ENCODE results near the gene ASPG.

ASPG gene

DNA sequence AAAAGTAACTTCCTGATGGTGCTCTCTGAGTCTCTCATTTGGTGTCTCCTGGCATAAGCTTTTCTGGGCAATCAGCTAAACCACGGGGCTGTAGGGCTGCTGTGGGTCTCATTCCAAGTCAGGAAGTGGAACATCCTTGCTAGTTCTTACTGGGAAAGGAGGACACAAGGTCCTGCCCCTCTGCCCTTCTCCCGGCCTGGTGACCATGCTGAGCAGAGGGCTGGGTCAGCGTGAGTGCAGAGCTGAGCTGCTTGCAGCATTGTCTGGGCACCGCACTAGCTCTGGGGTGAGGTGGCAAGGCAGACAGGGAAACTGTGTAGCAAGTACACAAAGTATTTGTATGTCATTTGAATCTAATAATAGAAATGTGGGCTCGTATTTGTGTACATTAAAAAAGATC lies 45.0 kb upstream of the ASPG start:
- no peaks in the 10 kb centered on the region; the same call in 1 of the 2 replicates for H3K27me3 ChIP-seq (replicated peaks; ENCODE audit: control insufficient read depth, insufficient read depth, low read length)
- H3K4me3 ChIP-seq (replicated peaks; ENCODE audit: low read depth, low read length) = no peak overlapping the region
- H3K36me3 ChIP-seq (ENCODE audit: control insufficient read depth, insufficient read depth, low read length) = no peaks in the 10 kb centered on the region
- TF ChIP-seq, protein P1, sequence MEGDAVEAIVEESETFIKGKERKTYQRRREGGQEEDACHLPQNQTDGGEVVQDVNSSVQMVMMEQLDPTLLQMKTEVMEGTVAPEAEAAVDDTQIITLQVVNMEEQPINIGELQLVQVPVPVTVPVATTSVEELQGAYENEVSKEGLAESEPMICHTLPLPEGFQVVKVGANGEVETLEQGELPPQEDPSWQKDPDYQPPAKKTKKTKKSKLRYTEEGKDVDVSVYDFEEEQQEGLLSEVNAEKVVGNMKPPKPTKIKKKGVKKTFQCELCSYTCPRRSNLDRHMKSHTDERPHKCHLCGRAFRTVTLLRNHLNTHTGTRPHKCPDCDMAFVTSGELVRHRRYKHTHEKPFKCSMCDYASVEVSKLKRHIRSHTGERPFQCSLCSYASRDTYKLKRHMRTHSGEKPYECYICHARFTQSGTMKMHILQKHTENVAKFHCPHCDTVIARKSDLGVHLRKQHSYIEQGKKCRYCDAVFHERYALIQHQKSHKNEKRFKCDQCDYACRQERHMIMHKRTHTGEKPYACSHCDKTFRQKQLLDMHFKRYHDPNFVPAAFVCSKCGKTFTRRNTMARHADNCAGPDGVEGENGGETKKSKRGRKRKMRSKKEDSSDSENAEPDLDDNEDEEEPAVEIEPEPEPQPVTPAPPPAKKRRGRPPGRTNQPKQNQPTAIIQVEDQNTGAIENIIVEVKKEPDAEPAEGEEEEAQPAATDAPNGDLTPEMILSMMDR (IDR thresholded peaks at IDR 0.05; ENCODE audit: insufficient read depth, low read length, poor library complexity, severe bottlenecking) = no peak
- no peak for DNase-seq (ENCODE audit: extremely low read depth, insufficient read length)

DNA sequence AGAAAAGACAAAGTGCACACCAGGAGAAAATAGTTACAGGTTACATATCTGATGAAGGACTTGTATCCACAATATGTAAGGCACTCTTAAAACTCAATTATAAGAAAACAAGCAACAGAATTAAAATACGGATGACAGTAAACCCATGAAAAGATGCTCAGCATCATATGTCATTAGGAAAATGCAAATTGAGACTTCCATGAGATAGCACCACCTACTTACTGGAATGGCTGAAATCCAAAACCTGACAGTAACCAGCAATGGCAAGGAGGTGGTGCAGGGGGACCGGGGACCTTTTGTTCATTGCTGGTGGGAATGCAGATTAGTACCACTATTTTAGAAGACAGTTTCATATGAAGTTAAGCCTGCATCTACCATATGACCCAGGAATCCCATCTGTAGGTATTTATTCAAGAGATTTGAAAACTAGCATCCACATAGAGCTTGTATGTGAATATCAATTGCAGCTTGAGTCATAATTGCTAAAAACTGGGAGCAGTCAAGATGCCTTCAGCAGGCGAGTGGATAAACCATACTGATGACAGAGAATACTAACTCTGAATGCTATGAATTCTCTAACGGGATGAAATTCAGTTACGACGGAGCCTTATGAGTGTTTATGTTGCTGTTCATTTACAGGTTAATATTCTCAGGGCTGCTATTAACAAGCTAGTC lies 43.9 kb upstream of the ASPG start:
- Histone ChIP-seq H3K27me3 (replicated peaks; ENCODE audit: control insufficient read depth, insufficient read depth, low read length) (no peaks in the 10 kb centered on the region; the same call in 1 of the 2 replicates), H3K4me3 (replicated peaks; ENCODE audit: low read depth, low read length) (no peak overlapping the region), H3K36me3 (ENCODE audit: control insufficient read depth, insufficient read depth, low read length) (no peaks in the 10 kb centered on the region)
- DNase-seq (ENCODE audit: extremely low read depth, insufficient read length) = no peak
- TF ChIP-seq, protein P1 (IDR thresholded peaks at IDR 0.05; ENCODE audit: insufficient read depth, low read length, poor library complexity, severe bottlenecking) = no peak

DNA sequence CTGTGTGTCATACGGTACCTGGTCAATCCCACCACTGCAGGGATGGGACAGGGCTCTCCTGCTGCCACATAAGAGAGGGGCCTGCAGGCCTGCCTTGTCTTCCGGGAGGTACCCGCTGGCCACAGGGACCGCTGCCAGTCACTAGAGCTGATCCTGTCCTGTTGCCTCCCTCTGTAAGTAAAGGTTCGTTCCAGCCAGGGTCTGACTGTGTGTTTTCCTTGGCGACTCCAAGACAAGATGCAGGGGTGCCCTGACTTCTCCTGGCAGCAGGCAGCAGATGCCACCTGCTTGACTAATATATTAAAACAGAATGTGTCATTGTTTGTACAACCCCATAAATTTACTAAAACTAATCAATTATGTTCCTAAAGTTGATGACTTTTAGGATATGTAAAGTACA lies 41.5 kb upstream of the ASPG start:
- no peak overlapping the region for H3K4me3 ChIP-seq (replicated peaks; ENCODE audit: low read depth, low read length)
- TF ChIP-seq, protein P1 (IDR thresholded peaks at IDR 0.05; ENCODE audit: insufficient read depth, low read length, poor library complexity, severe bottlenecking) = no peak
- no peak for DNase-seq (ENCODE audit: extremely low read depth, insufficient read length)
- H3K36me3 ChIP-seq (ENCODE audit: control insufficient read depth, insufficient read depth, low read length) = no peaks in the 10 kb centered on the region
- H3K27me3 ChIP-seq (replicated peaks; ENCODE audit: control insufficient read depth, insufficient read depth, low read length) = no peaks in the 10 kb centered on the region; the same call in 1 of the 2 replicates

DNA sequence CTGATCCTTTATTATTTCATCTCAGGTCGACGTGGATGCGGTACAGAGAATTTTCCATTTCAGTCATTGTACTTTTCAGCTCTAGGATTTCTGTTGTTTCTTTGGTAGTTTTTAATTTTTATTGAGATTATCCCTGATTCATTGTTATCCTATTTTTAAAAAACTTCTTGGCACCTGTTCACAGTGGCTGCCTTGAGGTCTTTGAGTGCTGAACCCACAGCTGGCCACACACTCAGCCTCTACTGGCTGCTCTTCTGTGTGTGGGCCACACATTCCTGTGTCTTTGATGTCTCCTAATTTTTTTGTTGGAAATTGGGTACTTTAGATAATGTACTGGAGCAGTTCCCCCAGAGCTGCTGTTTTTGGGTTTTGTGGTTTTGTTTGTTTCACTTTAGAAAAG lies 37.7 kb upstream of the ASPG start:
- no peaks in the 10 kb centered on the region for H3K27me3 ChIP-seq (replicated peaks; ENCODE audit: control insufficient read depth, insufficient read depth, low read length)

DNA sequence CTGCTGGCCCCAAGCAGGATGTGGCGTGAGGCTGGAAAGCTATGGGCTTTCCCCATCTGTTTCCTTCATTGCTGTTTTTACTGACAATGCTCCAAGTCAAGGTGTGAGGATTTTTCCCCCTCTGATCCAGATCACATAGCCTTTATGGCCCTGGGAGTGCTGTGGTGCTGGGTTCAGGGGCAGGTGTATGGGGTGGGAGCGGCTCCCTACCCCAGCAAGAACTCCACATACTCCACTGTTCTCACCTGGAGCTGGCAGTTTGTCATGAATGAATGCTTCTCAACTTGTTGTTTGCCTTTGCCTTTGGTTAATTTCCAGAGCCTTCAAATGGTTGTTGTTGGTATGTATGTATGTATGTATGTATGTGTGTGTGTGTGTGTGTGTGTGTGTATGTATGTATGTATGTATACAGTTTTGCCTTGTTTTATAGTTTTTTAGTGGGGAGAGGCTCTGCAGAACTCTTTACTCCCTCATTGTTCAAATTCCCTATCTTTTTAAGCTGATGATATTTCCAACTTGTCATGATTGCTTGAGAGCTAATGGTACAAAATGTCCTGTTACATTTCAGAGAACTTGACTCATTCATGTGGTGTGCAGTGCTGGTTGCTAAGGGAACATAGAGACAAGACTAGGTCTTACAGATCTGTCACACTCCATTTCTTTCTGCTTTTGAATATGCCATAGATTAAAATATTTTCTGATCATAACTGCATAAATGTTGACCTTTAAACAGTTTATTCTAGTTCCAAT lies 36.6 kb upstream of the ASPG start:
- TF ChIP-seq, protein P1 (IDR thresholded peaks at IDR 0.05; ENCODE audit: insufficient read depth, low read length, poor library complexity, severe bottlenecking) = no peak
- H3K27me3 ChIP-seq (replicated peaks; ENCODE audit: control insufficient read depth, insufficient read depth, low read length) = no peaks in the 10 kb centered on the region
- H3K4me3 ChIP-seq (replicated peaks; ENCODE audit: low read depth, low read length) = no peak overlapping the region
- H3K36me3 ChIP-seq (ENCODE audit: control insufficient read depth, insufficient read depth, low read length) = no peaks in the 10 kb centered on the region
- DNase-seq (ENCODE audit: extremely low read depth, insufficient read length) = no peak

More for the DNA sequence above, 37.7 kb upstream of the ASPG start:
- Histone ChIP-seq H3K36me3 (ENCODE audit: control insufficient read depth, insufficient read depth, low read length) (no peaks in the 10 kb centered on the region), H3K4me3 (replicated peaks; ENCODE audit: low read depth, low read length) (no peak overlapping the region)
- DNase-seq (ENCODE audit: extremely low read depth, insufficient read length) = no peak
- TF ChIP-seq, protein P1 (IDR thresholded peaks at IDR 0.05; ENCODE audit: insufficient read depth, low read length, poor library complexity, severe bottlenecking) = no peak
